Natural killer cell treated with Interleukin-12 subunit alpha and Interleukin-12 subunit beta and Interleukin-15 and Interleukin-18, amount 100 ng/mL, for 72 hours (primary cell): ENCODE data around the gene IL1RAPL2. TPM values are rescaled to one million over a fixed set of nuclear protein-coding genes. Genes with fewer than 3 reads are reported as not detected.

Experiments
- ATAC-seq, 2 donors: fragments of 150-1000 bp; cut with Tn5 transposase in 1 of 2; sonication (Bioruptor Pico), chemical (Tn5 transposase) in 1 of 2; 2 replicates each; pipeline ENCODE4 v1.10.0; 2021
- DNase-seq: peaks from one replicate; pipeline ENCODE4 v3.0.0; 2022; ENCODE audit warnings: low spot score
- H3K27ac Mint-ChIP-seq, 2 donors: 1 replicate in 1 of 2; 2 replicates in 1 of 2; pipeline ENCODE4 v1.8.0; 2022; ENCODE audit warnings: mixed read lengths in 2 of 2, mild to moderate bottlenecking in 1 of 2, moderate library complexity in 1 of 2
- H3K27me3 Mint-ChIP-seq, 2 donors: 1 replicate in 1 of 2; 2 replicates in 1 of 2; pipeline ENCODE4 v1.8.0; 2022; ENCODE audit warnings: mixed read lengths in 2 of 2
- H3K36me3 Mint-ChIP-seq: one replicate; pipeline ENCODE4 v1.8.0; 2022; ENCODE audit warnings: mixed read lengths
- H3K4me1 Mint-ChIP-seq, 2 donors: 1 replicate in 1 of 2; 2 replicates in 1 of 2; pipeline ENCODE4 v1.8.0; 2022; ENCODE audit warnings: low read depth in 2 of 2, mixed read lengths in 2 of 2, mild to moderate bottlenecking in 1 of 2
- H3K4me3 Mint-ChIP-seq: one replicate; pipeline ENCODE4 v1.8.0; 2022; ENCODE audit warnings: mixed read lengths
- H3K9me3 Mint-ChIP-seq: 2 replicates; pipeline ENCODE4 v1.8.0; 2022; ENCODE audit warnings: mixed read lengths
- total RNA-seq, 2 donors: library from RNA; stranded (reverse); gene quantifications; one replicate each; pipeline ENCODE4 v1.2.3, GENCODE V29; 2022

Gene IL1RAPL2
- total RNA-seq, 2 donors from 2014 or later: not detected

GRCh38 chrX:105477351-105477750, 911.4 kb downstream of the IL1RAPL2 start:
- Mint-ChIP-seq H3K27me3 (no peaks in the 10 kb centered on the region), H3K4me1 (no peaks in the 10 kb centered on the region), H3K27ac (no peak overlapping the region), H3K9me3 (peaks cover 6% of the 10 kb centered on the region), H3K36me3 (peaks cover 7% of the 10 kb centered on the region), H3K4me3 (no peak overlapping the region)
- DNase-seq (no peak), ATAC-seq (no peak)

- Mint-ChIP-seq H3K27ac (no peak overlapping the region), H3K4me1 (no peaks in the 10 kb centered on the region), H3K9me3 (peaks cover 16% of the 10 kb centered on the region), H3K27me3 (peaks cover 0 to 5% of the 10 kb centered on the region in 2 donors), H3K36me3 (peaks cover 7% of the 10 kb centered on the region), H3K4me3 (no peak overlapping the region)
- DNase-seq (no peak), ATAC-seq (no peak)
Observed at GRCh38 chrX:105480646-105481310, 914.8 kb downstream of the IL1RAPL2 start.

GRCh38 chrX:105483011-105483410, 917.0 kb downstream of the IL1RAPL2 start:
- Mint-ChIP-seq H3K4me1 (no peaks in the 10 kb centered on the region), H3K36me3 (peaks cover 7% of the 10 kb centered on the region), H3K9me3 (peaks cover 17% of the 10 kb centered on the region), H3K4me3 (no peak overlapping the region), H3K27me3 (peaks cover 0 to 7% of the 10 kb centered on the region in 2 donors), H3K27ac (no peak overlapping the region)
- ATAC-seq: no peak
- no peak for DNase-seq

GRCh38 chrX:105488716-105489115, 922.7 kb downstream of the IL1RAPL2 start:
- Mint-ChIP-seq H3K27me3 (peaks cover 0 to 5% of the 10 kb centered on the region in 2 donors), H3K4me1 (no peaks in the 10 kb centered on the region), H3K9me3 (peaks cover 4% of the 10 kb centered on the region), H3K27ac (no peak overlapping the region), H3K36me3 (no peaks in the 10 kb centered on the region), H3K4me3 (no peak overlapping the region)
- ATAC-seq (no peak), DNase-seq (no peak)

- Mint-ChIP-seq H3K4me1 (no peaks in the 10 kb centered on the region), H3K27ac (no peak overlapping the region), H3K9me3 (peaks cover 4% of the 10 kb centered on the region), H3K27me3 (no peaks in the 10 kb centered on the region), H3K36me3 (no peaks in the 10 kb centered on the region), H3K4me3 (no peak overlapping the region)
- no peak for DNase-seq
- no peak for ATAC-seq
Observed at GRCh38 chrX:105495376-105495775, 929.4 kb downstream of the IL1RAPL2 start.

- DNase-seq: no peak
- Mint-ChIP-seq H3K27ac (no peak overlapping the region), H3K27me3 (no peaks in the 10 kb centered on the region), H3K4me3 (no peak overlapping the region), H3K4me1 (no peaks in the 10 kb centered on the region), H3K36me3 (no peaks in the 10 kb centered on the region), H3K9me3 (no peaks in the 10 kb centered on the region)
- no peak for ATAC-seq
Observed at GRCh38 chrX:105502336-105502735, 936.3 kb downstream of the IL1RAPL2 start.

- no peak for ATAC-seq
- Mint-ChIP-seq H3K9me3 (peaks cover 11% of the 10 kb centered on the region), H3K36me3 (no peaks in the 10 kb centered on the region), H3K27ac (no peak overlapping the region), H3K4me1 (no peaks in the 10 kb centered on the region), H3K27me3 (peaks cover 0 to 6% of the 10 kb centered on the region in 2 donors), H3K4me3 (no peak overlapping the region)
- no peak for DNase-seq
Observed at GRCh38 chrX:105515561-105515960, 949.6 kb downstream of the IL1RAPL2 start.

- DNase-seq: no peak
- Mint-ChIP-seq H3K9me3 (peaks cover 6% of the 10 kb centered on the region), H3K36me3 (no peaks in the 10 kb centered on the region), H3K4me3 (no peak overlapping the region), H3K4me1 (no peaks in the 10 kb centered on the region), H3K27ac (no peak overlapping the region), H3K27me3 (peaks cover 0 to 3% of the 10 kb centered on the region in 2 donors)
- ATAC-seq: no peak
Observed at GRCh38 chrX:105526431-105526830, 960.4 kb downstream of the IL1RAPL2 start.

GRCh38 chrX:105527759-105528158, 961.8 kb downstream of the IL1RAPL2 start:
- ATAC-seq (no peak), DNase-seq (no peak)
- Mint-ChIP-seq H3K9me3 (peaks cover 6% of the 10 kb centered on the region), H3K27me3 (peaks cover 0 to 3% of the 10 kb centered on the region in 2 donors), H3K4me1 (no peaks in the 10 kb centered on the region), H3K36me3 (no peaks in the 10 kb centered on the region), H3K4me3 (no peak overlapping the region), H3K27ac (no peak overlapping the region)

GRCh38 chrX:105533951-105534350, 968.0 kb downstream of the IL1RAPL2 start:
- no peaks in the 10 kb centered on the region for H3K4me1 Mint-ChIP-seq
- peaks cover 0 to 3% of the 10 kb centered on the region in 2 donors for H3K27me3 Mint-ChIP-seq
- H3K27ac Mint-ChIP-seq: no peak overlapping the region
- ATAC-seq (no peak), DNase-seq (no peak)
- H3K4me3 Mint-ChIP-seq: no peak overlapping the region
- peaks cover 6% of the 10 kb centered on the region for H3K36me3 Mint-ChIP-seq
- no peaks in the 10 kb centered on the region for H3K9me3 Mint-ChIP-seq

- no peaks in the 10 kb centered on the region for H3K4me1 Mint-ChIP-seq
- no peak overlapping the region for H3K4me3 Mint-ChIP-seq
- H3K27me3 Mint-ChIP-seq: peaks cover 0 to 3% of the 10 kb centered on the region in 2 donors
- H3K9me3 Mint-ChIP-seq: peaks cover 5% of the 10 kb centered on the region
- H3K36me3 Mint-ChIP-seq: peaks cover 9% of the 10 kb centered on the region
- ATAC-seq: no peak
- no peak overlapping the region for H3K27ac Mint-ChIP-seq
- DNase-seq: no peak
Observed at GRCh38 chrX:105543283-105543682, 977.3 kb downstream of the IL1RAPL2 start.

- no peak for ATAC-seq
- H3K4me1 Mint-ChIP-seq: no peaks in the 10 kb centered on the region
- H3K27ac Mint-ChIP-seq: no peak overlapping the region
- DNase-seq: no peak
- no peak overlapping the region for H3K4me3 Mint-ChIP-seq
- H3K27me3 Mint-ChIP-seq: peaks cover 0 to 9% of the 10 kb centered on the region in 2 donors
- H3K9me3 Mint-ChIP-seq: no peaks in the 10 kb centered on the region
- no peaks in the 10 kb centered on the region for H3K36me3 Mint-ChIP-seq
Observed at GRCh38 chrX:105550043-105550663, 984.2 kb downstream of the IL1RAPL2 start.

GRCh38 chrX:105552395-105552794, 986.4 kb downstream of the IL1RAPL2 start:
- ATAC-seq: no peak
- DNase-seq: no peak
- no peak overlapping the region for H3K27ac Mint-ChIP-seq
- H3K36me3 Mint-ChIP-seq: no peaks in the 10 kb centered on the region
- H3K9me3 Mint-ChIP-seq: no peaks in the 10 kb centered on the region
- no peak overlapping the region for H3K4me3 Mint-ChIP-seq
- peaks cover 0 to 9% of the 10 kb centered on the region in 2 donors for H3K27me3 Mint-ChIP-seq
- H3K4me1 Mint-ChIP-seq: no peaks in the 10 kb centered on the region

GRCh38 chrX:105553118-105553517, 987.1 kb downstream of the IL1RAPL2 start:
- no peaks in the 10 kb centered on the region for H3K9me3 Mint-ChIP-seq
- H3K4me3 Mint-ChIP-seq: no peak overlapping the region
- H3K27me3 Mint-ChIP-seq: peaks cover 0 to 6% of the 10 kb centered on the region in 2 donors
- ATAC-seq (no peak), DNase-seq (no peak)
- no peaks in the 10 kb centered on the region for H3K4me1 Mint-ChIP-seq
- no peaks in the 10 kb centered on the region for H3K36me3 Mint-ChIP-seq
- H3K27ac Mint-ChIP-seq: no peak overlapping the region
